Measurements from ENCODE around the gene DUOX2.

Gene DUOX2

GRCh38 chr15:45114076-45114750 lies at the start of gene DUOX2, which contains the start of gene DUOXA2:
Gene DUOX2, minus strand, starts transcription at chr15:45114172. Its CDS starts 761 bp downstream, at chr15:45113411.
Gene DUOXA2, plus strand, starts transcription at chr15:45114326. Its CDS starts 280 bp downstream, at chr15:45114606.
- DNase-seq (ENCODE audit: low read depth in 1 of 2, low spot score in 1 of 2) = no peak

DNA sequence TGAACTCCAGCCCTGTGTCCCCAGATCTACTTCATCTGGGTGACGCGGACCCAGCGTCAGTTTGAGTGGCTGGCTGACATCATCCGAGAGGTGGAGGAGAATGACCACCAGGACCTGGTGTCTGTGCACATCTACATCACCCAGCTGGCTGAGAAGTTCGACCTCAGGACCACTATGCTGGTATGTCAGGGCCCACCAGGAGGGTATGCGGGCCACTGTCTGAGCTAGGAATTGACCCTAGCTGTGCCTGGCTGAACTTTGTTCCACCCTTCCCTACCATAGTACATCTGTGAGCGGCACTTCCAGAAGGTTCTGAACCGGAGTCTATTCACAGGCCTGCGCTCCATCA lies 49.5 kb upstream of the DUOX2 start:
- DNase-seq (ENCODE audit: low read depth in 1 of 2, low spot score in 1 of 2) = no peak

GRCh38 chr15:45162771-45163507 lies 49.0 kb upstream of the DUOX2 start:
- peak; percentile 20 to 30 for DNase-seq (ENCODE audit: low read depth in 1 of 2, low spot score in 1 of 2)

- DNase-seq (ENCODE audit: low read depth in 1 of 2, low spot score in 1 of 2) = no peak
These were observed 47.7 kb upstream of the DUOX2 start for GRCh38 chr15:45161666-45162065.

DNA sequence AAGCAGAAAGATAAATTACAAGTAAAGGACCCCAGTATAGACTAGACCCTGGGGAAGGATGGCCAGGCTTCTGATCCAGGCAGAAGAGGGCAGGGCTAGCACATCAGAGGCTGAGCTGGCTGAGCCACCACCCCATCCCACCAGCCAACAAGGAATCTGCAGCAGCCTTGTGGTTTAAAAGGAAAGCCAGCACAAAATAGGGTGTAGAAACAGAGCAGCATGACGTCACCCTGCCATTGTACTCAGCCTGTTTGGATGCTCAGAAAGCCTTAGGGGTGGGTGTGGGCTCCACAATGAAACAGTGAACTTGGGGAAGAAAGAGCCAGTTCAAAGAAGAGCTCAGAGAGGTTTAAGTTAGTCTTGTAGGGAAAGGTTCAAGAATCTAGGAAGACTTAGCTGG lies 44.0 kb upstream of the DUOX2 start:
- DNase-seq (ENCODE audit: low read depth in 1 of 2, low spot score in 1 of 2) = no peak

GRCh38 chr15:45156744-45157455 lies 42.9 kb upstream of the DUOX2 start:
- no peak for DNase-seq (ENCODE audit: low read depth in 1 of 2, low spot score in 1 of 2)

DNA sequence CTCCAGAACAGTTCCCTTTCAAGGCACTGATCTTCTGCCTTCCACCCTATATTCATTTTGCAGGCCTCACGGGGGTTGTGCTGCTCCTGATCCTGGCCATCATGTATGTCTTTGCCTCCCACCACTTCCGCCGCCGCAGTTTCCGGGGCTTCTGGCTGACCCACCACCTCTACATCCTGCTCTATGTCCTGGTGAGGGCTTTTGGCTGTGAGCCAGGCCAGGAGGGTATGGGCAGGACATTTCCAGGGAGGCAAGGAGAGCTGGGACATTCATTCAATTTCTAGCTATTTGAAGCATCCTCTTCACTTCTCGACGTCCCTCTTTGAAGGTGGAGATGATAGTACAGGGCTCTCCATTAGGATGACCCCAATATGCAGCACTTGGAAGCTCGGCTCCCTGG lies 41.8 kb upstream of the DUOX2 start:
- DNase-seq (ENCODE audit: low read depth in 1 of 2, low spot score in 1 of 2) = no peak

DNA sequence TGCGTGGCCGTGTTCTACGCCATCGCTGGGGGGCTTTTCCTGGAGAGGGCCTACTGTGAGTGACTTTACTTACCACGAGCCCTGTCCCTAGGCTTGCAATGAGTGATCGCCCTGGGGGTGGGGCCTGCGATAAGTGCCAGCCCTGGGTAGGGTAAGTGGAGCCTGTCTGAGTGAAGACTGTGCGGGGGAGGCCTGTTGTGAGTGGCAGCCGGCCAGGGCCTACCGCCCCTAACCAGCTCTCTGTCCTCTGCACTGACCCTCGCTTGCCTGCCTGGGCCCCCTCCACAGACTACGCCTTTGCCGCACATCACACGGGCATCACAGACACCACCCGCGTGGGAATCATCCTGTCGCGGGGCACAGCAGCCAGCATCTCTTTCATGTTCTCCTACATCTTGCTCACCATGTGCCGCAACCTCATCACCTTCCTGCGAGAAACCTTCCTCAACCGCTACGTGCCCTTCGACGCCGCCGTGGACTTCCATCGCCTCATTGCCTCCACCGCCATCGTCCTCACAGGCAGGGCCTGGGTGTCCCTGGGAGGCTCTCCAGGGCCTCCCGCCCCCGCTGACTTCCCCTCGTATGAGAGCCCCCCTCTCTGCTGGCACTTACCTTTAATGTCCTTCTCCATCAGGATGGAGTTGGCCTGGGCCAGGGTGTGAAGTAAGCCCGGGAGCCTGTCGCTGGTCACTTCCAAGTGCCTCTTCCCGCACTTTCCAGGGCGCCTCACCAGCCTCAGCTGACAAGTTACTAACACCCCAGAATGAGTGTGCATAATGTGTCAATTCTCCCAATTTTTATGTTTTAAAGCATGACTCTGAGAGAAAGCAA lies 38.2 kb upstream of the DUOX2 start:
- no peak for DNase-seq (ENCODE audit: low read depth in 1 of 2, low spot score in 1 of 2)

- no peak for DNase-seq (ENCODE audit: low read depth in 1 of 2, low spot score in 1 of 2)
These were observed 37.0 kb upstream of the DUOX2 start for GRCh38 chr15:45150997-45151396.

- no peak for DNase-seq (ENCODE audit: low read depth in 1 of 2, low spot score in 1 of 2)
These were observed 36.5 kb upstream of the DUOX2 start for GRCh38 chr15:45150481-45150880.

DNA sequence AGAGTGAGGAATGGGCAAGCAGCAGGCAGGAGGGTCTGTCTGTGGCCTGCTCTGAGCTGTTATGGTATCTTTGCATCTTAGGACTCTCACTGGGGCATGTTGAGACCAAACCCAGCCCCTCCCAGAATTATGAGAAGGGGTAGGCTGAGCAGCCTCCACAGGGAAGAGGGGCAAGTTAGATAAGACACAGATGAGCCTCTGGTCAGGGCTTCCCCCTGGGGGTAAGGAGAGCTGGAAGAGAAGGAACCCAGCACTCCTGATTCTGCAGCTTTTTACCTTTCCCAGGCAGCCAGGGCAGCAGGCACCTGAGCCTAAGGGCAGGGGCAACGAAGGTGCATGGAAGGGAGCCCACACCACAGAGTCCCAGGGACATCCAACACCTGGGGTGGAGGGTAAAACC lies 35.1 kb upstream of the DUOX2 start:
- DNase-seq (ENCODE audit: low read depth in 1 of 2, low spot score in 1 of 2) = no peak

DNA sequence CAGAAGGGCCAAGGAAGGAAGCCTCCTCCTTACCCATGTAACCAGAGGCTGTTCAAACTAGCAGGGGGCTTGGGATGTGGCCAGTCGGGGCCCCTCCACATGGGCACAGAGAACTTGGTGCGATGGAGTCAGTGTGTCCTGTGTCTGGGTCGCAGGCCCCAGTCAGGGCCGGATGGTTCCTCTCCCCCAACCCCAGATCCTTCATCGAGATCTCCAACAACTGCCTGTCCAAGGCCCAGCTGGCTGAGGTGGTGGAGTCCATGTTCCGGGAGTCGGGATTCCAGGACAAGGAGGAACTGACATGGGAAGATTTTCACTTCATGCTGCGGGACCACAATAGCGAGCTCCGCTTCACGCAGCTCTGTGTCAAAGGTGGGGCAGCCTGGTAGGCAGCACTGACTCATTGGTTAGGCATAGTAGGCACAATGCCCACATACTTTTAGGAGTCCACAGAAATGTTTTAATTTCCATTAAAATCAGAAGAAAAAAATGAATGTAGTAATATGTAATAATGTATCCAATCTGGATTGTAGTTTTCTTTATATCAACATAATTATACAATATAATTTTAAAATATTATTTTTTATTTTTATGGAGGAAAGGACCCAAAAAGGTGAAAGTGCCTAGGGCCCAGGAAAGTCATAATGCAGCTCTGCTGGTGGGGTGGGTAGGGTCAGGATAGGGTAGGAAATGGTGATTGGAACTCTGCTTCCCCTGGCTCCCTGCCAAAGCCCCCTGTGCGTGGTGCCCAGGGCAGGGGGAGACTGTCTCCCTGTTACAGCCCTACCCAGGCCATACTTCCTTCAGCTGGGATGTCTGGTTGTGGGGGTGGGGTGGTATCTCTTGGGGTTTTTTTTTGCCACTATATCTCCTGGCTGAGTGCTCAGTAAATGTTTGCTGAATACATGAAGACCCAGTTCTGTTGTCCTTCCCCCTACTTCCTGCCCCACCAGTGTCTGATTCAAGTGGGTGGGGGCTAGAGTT lies 34.4 kb upstream of the DUOX2 start:
- DNase-seq (ENCODE audit: low read depth in 1 of 2, low spot score in 1 of 2) = no peak

DNA sequence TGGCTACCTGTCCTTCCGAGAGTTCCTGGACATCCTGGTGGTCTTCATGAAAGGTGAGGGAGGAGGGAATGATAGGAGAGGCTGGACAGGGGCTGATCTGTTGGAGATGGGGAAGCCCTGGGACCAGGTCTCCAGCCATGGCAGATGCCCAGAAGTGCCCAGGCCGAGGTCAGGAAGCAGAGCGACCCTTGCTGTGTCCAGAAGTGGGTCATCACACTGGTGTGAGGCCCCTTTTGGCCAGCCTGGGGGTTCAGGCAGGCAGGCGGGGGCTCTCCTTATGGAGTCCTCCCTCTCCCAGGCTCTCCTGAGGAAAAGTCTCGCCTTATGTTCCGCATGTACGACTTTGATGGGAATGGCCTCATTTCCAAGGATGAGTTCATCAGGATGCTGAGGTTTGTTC lies 33.6 kb upstream of the DUOX2 start:
- DNase-seq (ENCODE audit: low read depth in 1 of 2, low spot score in 1 of 2) = no peak

GRCh38 chr15:45146405-45146804 lies 32.4 kb upstream of the DUOX2 start:
- no peak for DNase-seq (ENCODE audit: low read depth in 1 of 2, low spot score in 1 of 2)

GRCh38 chr15:45144775-45145174 lies 30.8 kb upstream of the DUOX2 start:
- no peak for DNase-seq (ENCODE audit: low read depth in 1 of 2, low spot score in 1 of 2)

- no peak for DNase-seq (ENCODE audit: low read depth in 1 of 2, low spot score in 1 of 2)
These were observed 30.0 kb upstream of the DUOX2 start for GRCh38 chr15:45143946-45144345.

- DNase-seq (ENCODE audit: low read depth in 1 of 2, low spot score in 1 of 2) = no peak
These were observed 29.1 kb upstream of the DUOX2 start for GRCh38 chr15:45143056-45143455.

DNA sequence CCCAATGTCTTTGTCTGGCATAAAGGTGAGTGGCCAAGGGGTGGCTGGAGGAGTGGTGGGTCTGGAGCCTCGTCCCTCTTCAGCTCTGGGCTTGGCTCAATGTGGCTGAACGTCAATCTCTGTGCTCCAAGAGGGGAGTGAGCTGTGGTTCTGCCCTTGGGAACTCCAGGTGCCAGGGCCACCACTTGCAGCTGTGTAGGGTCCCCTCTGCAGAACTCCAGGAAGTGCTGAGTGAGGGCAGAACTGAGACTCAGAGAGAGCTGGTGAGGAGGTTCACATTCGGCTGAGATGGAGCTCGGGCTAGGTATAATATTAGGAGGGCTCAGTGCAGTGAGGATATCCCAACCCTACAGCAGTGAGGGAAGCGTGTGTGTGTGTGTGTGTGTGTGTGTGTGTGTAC lies 27.4 kb upstream of the DUOX2 start:
- DNase-seq (ENCODE audit: low read depth in 1 of 2, low spot score in 1 of 2) = no peak

DNA sequence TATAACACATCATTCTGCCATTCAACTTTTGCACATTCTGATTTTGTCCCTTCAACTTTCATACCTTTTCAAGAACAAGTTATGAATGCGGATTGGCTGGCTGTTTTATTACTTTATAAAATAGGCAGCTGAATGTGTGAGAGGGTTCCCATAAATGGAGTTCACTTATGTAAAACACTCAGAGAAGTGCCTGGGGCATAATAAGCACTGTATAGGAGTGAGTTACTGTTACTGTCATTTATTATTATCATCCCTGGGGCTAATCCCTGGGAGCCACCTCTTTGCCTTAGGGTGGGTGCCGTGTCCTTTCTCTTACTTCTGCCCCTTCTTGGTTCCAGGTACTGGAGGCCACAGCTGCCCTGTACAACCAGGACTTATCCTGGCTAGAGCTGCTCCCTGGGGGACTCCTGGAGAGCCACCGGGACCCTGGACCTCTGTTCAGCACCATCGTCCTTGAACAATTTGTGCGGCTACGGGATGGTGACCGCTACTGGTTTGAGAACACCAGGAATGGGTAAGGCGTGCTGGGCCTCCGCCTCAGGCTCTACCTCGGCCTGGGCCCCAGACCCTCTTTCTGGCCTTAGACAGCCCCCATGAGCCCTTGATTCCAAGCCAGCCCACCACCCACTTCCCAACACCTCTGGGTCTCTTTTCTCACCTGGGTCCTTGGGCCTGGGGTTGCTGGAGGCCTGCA lies 26.7 kb upstream of the DUOX2 start:
- DNase-seq (ENCODE audit: low read depth in 1 of 2, low spot score in 1 of 2) = no peak

DNA sequence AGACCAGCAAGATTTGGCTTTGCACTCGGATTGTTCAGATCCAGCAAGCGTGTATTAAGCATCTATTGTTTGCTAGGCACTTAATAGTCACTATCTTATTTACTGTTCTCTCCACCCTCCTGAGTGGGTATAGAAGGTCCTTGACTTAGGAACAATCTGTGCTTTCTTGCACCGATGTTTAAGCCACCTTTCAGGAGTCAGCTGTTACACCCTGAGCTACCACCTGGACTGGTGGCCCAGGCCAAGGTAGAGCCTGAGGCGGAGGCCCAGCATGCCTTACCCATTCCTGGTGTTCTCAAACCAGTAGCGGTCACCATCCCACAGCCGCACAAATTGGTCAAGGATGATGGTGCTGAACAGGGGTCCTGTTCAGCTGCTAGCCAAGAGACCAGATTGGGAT lies 25.8 kb upstream of the DUOX2 start:
- no peak for DNase-seq (ENCODE audit: low read depth in 1 of 2, low spot score in 1 of 2)
